Stimulated activated CD4-positive, alpha-beta T cell treated with anti-CD3 and anti-CD28 coated beads, Interleukin-1b, Interleukin-23, amount 100 ng/mL, for 24 hours (primary cell): ENCODE results near the gene CELSR3.

Source experiments
- DNase-seq, 4 experiments: peaks; one replicate each; pipeline ENCODE4 v3.0.0-alpha.2; 2020; ENCODE audit warnings: low read depth in 4 of 4, low spot score in 1 of 4

The CELSR3 gene

GRCh38 chr3:48587686-48588085 is 75.0 kb downstream of the CELSR3 start:
- DNase-seq = no peak
